ENCODE data around the gene INPP5D.

Gene INPP5D

GRCh38 chr2:233145726-233146125, 85.6 kb downstream of the INPP5D start:
- TF ChIP-seq EZH2phosphoT487 (IDR thresholded peaks at IDR 0.05; ENCODE audit: borderline replicate concordance, low read length) (no peak), CTCF (IDR thresholded peaks at IDR 0.05; ENCODE audit: low read depth, low read length, poor library complexity, severe bottlenecking) (no peak)
- Histone ChIP-seq H3K9me3 (ENCODE audit: control insufficient read depth, insufficient read depth, low read length) (no peaks in the 10 kb centered on the region), H3K4me3 (ENCODE audit: low read length) (no peak overlapping the region), H3K27me3 (ENCODE audit: control insufficient read depth, low read length) (no peaks in the 10 kb centered on the region), H3K9me2 (replicated peaks; ENCODE audit: control insufficient read depth, low read length) (no peaks in the 10 kb centered on the region), H4K20me1 (ENCODE audit: control insufficient read depth, insufficient read depth, low read depth, low read length) (no peaks in the 10 kb centered on the region), H3K36me3 (ENCODE audit: control insufficient read depth, low read length) (peaks cover 73% of the 10 kb centered on the region), H3K79me2 (ENCODE audit: control insufficient read depth, low read length) (no peaks in the 10 kb centered on the region), H3F3A (ENCODE audit: control insufficient read depth, insufficient read depth) (no peaks in the 10 kb centered on the region), H3K4me1 (ENCODE audit: control insufficient read depth, low read length) (peaks cover 3% of the 10 kb centered on the region; the same call in 1 of the 2 replicates), H3K4me2 (ENCODE audit: low read length) (no peak overlapping the region), H3K27ac (ENCODE audit: low read depth, low read length) (no peak overlapping the region)

GRCh38 chr2:233146194-233146593, 86.1 kb downstream of the INPP5D start:
- H3K9me2 ChIP-seq (replicated peaks; ENCODE audit: control insufficient read depth, low read length), result no peaks in the 10 kb centered on the region
- H3K79me2 ChIP-seq (ENCODE audit: control insufficient read depth, low read length), result no peaks in the 10 kb centered on the region
- H3K27me3 ChIP-seq (ENCODE audit: control insufficient read depth, low read length), result no peaks in the 10 kb centered on the region
- H3K36me3 ChIP-seq (ENCODE audit: control insufficient read depth, low read length), result peaks cover 75% of the 10 kb centered on the region
- H3K9me3 ChIP-seq (ENCODE audit: control insufficient read depth, insufficient read depth, low read length), result no peaks in the 10 kb centered on the region
- no peak overlapping the region for H3K4me3 ChIP-seq (ENCODE audit: low read length)
- TF ChIP-seq CTCF (IDR thresholded peaks at IDR 0.05; ENCODE audit: low read depth, low read length, poor library complexity, severe bottlenecking) (no peak), EZH2phosphoT487 (IDR thresholded peaks at IDR 0.05; ENCODE audit: borderline replicate concordance, low read length) (no peak)
- H3F3A ChIP-seq (ENCODE audit: control insufficient read depth, insufficient read depth), result no peaks in the 10 kb centered on the region
- H3K27ac ChIP-seq (ENCODE audit: low read depth, low read length), result no peak overlapping the region
- H3K4me2 ChIP-seq (ENCODE audit: low read length), result no peak overlapping the region
- H4K20me1 ChIP-seq (ENCODE audit: control insufficient read depth, insufficient read depth, low read depth, low read length), result no peaks in the 10 kb centered on the region
- peaks cover 3% of the 10 kb centered on the region; the same call in 1 of the 2 replicates for H3K4me1 ChIP-seq (ENCODE audit: control insufficient read depth, low read length)

GRCh38 chr2:233147136-233147828, 87.1 kb downstream of the INPP5D start:
- no peaks in the 10 kb centered on the region for H3K27me3 ChIP-seq (ENCODE audit: control insufficient read depth, low read length)
- H3K4me1 ChIP-seq (ENCODE audit: control insufficient read depth, low read length), result peaks cover 2% of the 10 kb centered on the region; the same call in 1 of the 2 replicates
- H4K20me1 ChIP-seq (ENCODE audit: control insufficient read depth, insufficient read depth, low read depth, low read length), result no peaks in the 10 kb centered on the region
- peaks cover 83% of the 10 kb centered on the region for H3K36me3 ChIP-seq (ENCODE audit: control insufficient read depth, low read length)
- H3K79me2 ChIP-seq (ENCODE audit: control insufficient read depth, low read length), result no peaks in the 10 kb centered on the region
- no peak overlapping the region for H3K4me3 ChIP-seq (ENCODE audit: low read length)
- H3K9me2 ChIP-seq (replicated peaks; ENCODE audit: control insufficient read depth, low read length), result no peaks in the 10 kb centered on the region
- H3K27ac ChIP-seq (ENCODE audit: low read depth, low read length), result no peak overlapping the region
- no peaks in the 10 kb centered on the region for H3F3A ChIP-seq (ENCODE audit: control insufficient read depth, insufficient read depth)
- H3K9me3 ChIP-seq (ENCODE audit: control insufficient read depth, insufficient read depth, low read length), result no peaks in the 10 kb centered on the region
- no peak for TF ChIP-seq CTCF (IDR thresholded peaks at IDR 0.05; ENCODE audit: low read depth, low read length, poor library complexity, severe bottlenecking)
- no peak for TF ChIP-seq EZH2phosphoT487 (IDR thresholded peaks at IDR 0.05; ENCODE audit: borderline replicate concordance, low read length)
- no peak overlapping the region for H3K4me2 ChIP-seq (ENCODE audit: low read length)

All from DOHH2 (cell line).